Left ventricle myocardium inferior (tissue), 1 donor: ENCODE data around the gene GVQW3. TPM values are rescaled to one million over a fixed set of nuclear protein-coding genes. Genes with fewer than 3 reads are reported as not detected.

ENCODE experiments used
- DNase-seq: peaks from one replicate; pipeline ENCODE4 v3.0.0-alpha.2; 2020
- H3K27ac ChIP-seq: fragments of 200-600 bp; replicated peaks from 2 replicates; pipeline ENCODE4 v1.8.0; 2021
- H3K27me3 ChIP-seq: fragments of 200-600 bp; 2 replicates; pipeline ENCODE4 v1.8.0; 2021; ENCODE audit warnings: low read depth
- H3K36me3 ChIP-seq: fragments of 200-600 bp; 2 replicates; pipeline ENCODE4 v1.8.0; 2021
- H3K4me1 ChIP-seq: fragments of 200-600 bp; 2 replicates; pipeline ENCODE4 v1.8.0; 2021
- H3K4me3 ChIP-seq: fragments of 200-600 bp; 2 replicates; pipeline ENCODE4 v1.8.0; 2021; ENCODE audit warnings: mild to moderate bottlenecking, moderate library complexity
- H3K9me3 ChIP-seq: fragments of 200-600 bp; replicated peaks from 2 replicates; pipeline ENCODE4 v1.8.0; 2021
- intact Hi-C: fragments of 100-400 bp; cut with micrococcal nuclease; formaldehyde crosslinking; loops from one replicate; pipeline ENCODE4 v1.11.0; 2022
- total RNA-seq: library from RNA; stranded (reverse); fragmentation: NEBNext Ultra II Directional; extraction: Animal tissue kit (Norgen Biotek cat#: 25700); gene quantifications from one replicate; pipeline ENCODE4 v1.2.1, GENCODE V29; 2021
- TF ChIP-seq, protein P1 (sequence below): fragments of 200-600 bp; IDR thresholded peaks from 2 replicates; pipeline ENCODE4 v1.8.0; 2021; ENCODE audit warnings: antibody characterized with exemption, mild to moderate bottlenecking, borderline replicate concordance
- donor health status: DM: no; HTN: yes; CAD: no; lungs with severe emphysema.

GVQW3 gene
- total RNA-seq, 1 donor from 2014 or later: 1.8 TPM

GRCh38 chr11:76436020-76436419 lies 54.9 kb downstream of the GVQW3 start:
- no peak for DNase-seq
- H3K27ac ChIP-seq: no peak overlapping the region
- intact Hi-C loops: no loop called here
- TF ChIP-seq, protein P1, sequence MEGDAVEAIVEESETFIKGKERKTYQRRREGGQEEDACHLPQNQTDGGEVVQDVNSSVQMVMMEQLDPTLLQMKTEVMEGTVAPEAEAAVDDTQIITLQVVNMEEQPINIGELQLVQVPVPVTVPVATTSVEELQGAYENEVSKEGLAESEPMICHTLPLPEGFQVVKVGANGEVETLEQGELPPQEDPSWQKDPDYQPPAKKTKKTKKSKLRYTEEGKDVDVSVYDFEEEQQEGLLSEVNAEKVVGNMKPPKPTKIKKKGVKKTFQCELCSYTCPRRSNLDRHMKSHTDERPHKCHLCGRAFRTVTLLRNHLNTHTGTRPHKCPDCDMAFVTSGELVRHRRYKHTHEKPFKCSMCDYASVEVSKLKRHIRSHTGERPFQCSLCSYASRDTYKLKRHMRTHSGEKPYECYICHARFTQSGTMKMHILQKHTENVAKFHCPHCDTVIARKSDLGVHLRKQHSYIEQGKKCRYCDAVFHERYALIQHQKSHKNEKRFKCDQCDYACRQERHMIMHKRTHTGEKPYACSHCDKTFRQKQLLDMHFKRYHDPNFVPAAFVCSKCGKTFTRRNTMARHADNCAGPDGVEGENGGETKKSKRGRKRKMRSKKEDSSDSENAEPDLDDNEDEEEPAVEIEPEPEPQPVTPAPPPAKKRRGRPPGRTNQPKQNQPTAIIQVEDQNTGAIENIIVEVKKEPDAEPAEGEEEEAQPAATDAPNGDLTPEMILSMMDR: no peak
- H3K4me3 ChIP-seq: no peak overlapping the region
- H3K9me3 ChIP-seq: no peaks in the 10 kb centered on the region
- no peaks in the 10 kb centered on the region for H3K36me3 ChIP-seq
- H3K27me3 ChIP-seq: no peaks in the 10 kb centered on the region
- H3K4me1 ChIP-seq: no peaks in the 10 kb centered on the region

DNA sequence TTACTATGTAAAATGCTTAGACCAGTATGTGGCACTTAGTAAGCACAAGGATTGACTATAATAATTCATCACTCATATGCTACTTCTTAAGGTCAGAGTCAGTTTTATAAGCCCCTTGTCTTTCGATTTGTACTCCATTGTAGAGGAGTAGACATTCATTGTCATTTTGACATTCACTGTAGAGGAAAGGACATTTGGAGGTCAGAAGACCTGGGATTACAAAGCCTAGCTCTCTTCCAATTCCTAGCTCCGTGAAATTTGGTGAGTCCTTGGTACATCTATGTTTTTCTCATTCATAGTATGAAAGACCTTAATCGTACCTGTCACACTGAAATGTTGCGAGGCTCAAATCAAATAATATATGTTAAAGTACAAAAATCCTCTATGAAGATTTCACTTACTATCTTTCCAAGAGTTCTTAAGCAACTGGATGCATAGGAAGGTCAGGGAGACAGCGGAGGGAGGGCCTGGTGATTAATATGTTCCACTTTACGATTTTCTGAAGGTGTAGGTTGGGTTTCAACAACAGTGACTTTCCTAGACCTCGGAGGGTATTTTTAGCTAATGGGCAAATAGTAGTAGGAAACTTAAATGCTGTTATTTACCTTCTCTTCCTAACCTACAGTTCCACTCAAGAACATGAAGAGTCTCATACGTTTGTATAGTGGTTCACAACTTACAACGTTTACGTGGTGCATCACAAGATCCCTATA lies 62.3 kb downstream of the GVQW3 start:
- peaks cover 14% of the 10 kb centered on the region for H3K36me3 ChIP-seq
- no peak for DNase-seq
- TF ChIP-seq, protein P1: no peak
- H3K9me3 ChIP-seq: no peaks in the 10 kb centered on the region
- no peaks in the 10 kb centered on the region for H3K27me3 ChIP-seq
- peak overlapping the region; percentile 88 for H3K4me3 ChIP-seq
- peaks cover 46% of the 10 kb centered on the region for H3K4me1 ChIP-seq
- intact Hi-C loops: no loop called here
- H3K27ac ChIP-seq: peak overlapping the region; percentile 95

DNA sequence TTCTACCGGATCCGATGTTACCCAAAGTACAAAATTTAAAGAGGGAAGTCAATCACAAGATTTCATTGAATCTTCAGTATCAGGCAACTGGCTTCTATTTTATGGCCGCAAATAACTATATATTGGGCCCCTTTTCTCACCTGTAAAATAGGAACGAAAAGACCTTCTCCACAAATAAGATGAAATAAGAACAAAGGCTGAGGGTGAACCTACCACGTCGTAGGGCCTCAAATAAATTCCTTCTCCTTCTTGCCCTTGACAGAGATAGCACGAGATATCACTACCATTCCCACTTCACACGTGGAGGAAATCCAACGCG lies 62.9 kb downstream of the GVQW3 start:
- peaks cover 15% of the 10 kb centered on the region for H3K36me3 ChIP-seq

DNA sequence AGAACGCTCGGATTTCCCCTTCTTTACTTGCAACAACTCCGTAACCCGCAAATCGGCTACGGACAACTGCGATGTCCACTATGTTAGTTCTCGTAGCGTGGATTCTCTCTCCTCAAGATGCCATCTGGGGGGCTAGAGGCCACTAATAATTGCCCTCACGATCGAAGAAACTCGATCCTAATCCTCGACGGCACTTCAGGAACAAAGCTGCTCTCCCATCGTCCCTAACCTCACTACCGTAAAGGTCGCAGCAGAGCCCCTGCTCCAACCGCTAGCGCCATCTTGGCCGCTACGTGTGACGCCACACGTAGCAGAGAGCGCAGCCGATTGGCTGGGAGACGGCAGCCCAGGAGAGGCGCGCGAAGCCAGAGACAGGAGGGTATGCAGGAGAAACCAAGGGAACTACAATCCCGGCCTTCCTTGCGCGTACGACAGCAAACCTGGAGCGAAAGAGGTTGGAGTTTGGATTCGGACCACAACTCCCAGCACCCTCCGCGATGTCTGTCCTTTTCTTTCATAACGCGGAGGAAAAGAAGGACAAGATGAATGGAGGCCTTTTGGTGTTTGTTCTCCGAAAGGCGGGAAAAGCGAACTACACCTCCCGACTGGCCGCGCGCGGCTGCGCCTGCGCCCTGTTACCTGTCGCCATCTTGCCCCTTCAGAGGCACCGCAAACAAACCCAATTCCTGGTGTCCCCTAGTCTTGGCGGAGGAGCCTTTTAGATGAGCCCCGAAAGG lies 63.4 kb downstream of the GVQW3 start, which contains the start of gene EMSY:
EMSY (plus strand) TSS at position 635 of the 737 bp plus-strand sequence. CDS start 1,921 bp downstream, outside the sequence.
- TF ChIP-seq, protein P1: no peak
- H3K27ac ChIP-seq: peak within 1 kb of the TSS; percentile 95
- H3K36me3 ChIP-seq: peaks cover 15% of the 10 kb centered on the region
- no peaks in the 10 kb centered on the region for H3K9me3 ChIP-seq
- H3K27me3 ChIP-seq: no peaks in the 10 kb centered on the region
- peak; percentile 96 for DNase-seq
- H3K4me1 ChIP-seq: peaks cover 46% of the 10 kb centered on the region
- peak within 1 kb of the TSS; percentile 88 for H3K4me3 ChIP-seq
- intact Hi-C loops: no loop called here

More for the DNA sequence above, 62.9 kb downstream of the GVQW3 start:
- Histone ChIP-seq H3K9me3 (no peaks in the 10 kb centered on the region), H3K27me3 (no peaks in the 10 kb centered on the region), H3K27ac (peak overlapping the region; percentile 95), H3K4me1 (peaks cover 46% of the 10 kb centered on the region), H3K4me3 (peak overlapping the region; percentile 88)
- no peak for DNase-seq
- TF ChIP-seq, protein P1: no peak
- intact Hi-C loops: no loop called here

DNA sequence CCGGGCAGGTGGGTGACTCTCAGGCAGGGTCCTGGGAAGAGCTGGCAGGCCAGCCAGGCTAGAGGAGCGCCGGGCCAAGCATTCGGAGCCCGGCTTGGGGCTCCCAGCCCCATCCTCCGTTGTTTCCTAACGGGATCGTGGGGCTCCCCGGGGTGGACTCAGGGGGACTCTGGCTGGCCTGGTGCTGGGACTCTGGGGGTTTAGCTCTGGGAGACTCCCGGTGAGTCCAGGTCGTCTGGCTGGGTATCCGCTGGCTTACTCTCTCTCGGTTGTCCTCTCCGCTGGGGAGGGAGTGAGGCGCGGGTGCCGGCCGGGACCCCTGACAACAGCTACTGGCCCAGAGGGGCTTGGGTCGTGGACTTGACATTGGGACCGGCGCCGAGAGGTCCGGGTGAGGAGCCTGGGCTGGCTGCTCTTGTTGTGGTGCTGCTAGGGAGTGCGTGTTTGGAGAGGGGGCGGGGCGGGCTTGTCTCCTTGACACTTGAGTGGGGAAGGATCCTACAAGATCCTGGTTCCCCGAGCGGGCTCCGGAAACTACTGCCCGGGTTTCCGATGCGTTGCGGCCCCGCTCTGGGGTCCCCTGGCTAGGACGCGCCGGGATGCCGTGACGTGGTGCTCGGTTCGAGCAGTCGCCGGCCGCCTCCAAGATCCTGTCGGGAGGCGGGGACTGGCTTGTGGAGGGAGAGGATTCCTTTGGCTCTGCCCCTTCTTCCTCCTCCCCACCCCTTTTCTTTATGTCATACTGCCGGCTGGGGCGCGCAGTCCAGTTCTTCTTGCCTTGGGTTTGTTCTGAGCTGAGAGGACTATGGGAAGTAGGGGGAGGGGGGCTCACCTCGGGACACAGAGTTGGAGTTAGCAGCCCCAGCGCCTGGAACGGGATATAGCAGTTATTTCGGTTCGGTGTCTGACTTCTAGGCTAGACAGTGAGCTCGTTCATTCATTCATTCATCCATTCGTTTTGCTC lies 64.3 kb downstream of the GVQW3 start:
- intact Hi-C loops: no loop called here

More for the DNA sequence above, 64.3 kb downstream of the GVQW3 start:
- Histone ChIP-seq H3K27ac (peak overlapping the region; percentile 95), H3K9me3 (no peaks in the 10 kb centered on the region), H3K4me1 (peaks cover 46% of the 10 kb centered on the region), H3K4me3 (peak overlapping the region; percentile 88), H3K27me3 (no peaks in the 10 kb centered on the region), H3K36me3 (peaks cover 15% of the 10 kb centered on the region)
- TF ChIP-seq, protein P1: peak; percentile 34
- peak; percentile 75 for DNase-seq
